H9 (cell line): ENCODE results near the gene CCDC88A. TPM values are rescaled to one million over a fixed set of nuclear protein-coding genes. Genes with fewer than 3 reads are reported as not detected.

Experiments used
- DNase-seq: peaks from one replicate; pipeline ENCODE4 v3.0.0-alpha.2; 2017
- H2AFZ ChIP-seq: one replicate; pipeline ENCODE4 v1.6.1; 2013; ENCODE audit warnings: mild to moderate bottlenecking, low read length, control low read depth, moderate library complexity
- H2AK5ac ChIP-seq: 2 replicates; pipeline ENCODE4 v1.6.1; 2013; ENCODE audit warnings: low read length, control low read depth, mixed read lengths; ENCODE audit not compliant: insufficient read length
- H2BK120ac ChIP-seq: one replicate; pipeline ENCODE4 v1.6.1; 2013; ENCODE audit warnings: low read depth, mild to moderate bottlenecking, low read length, control low read depth, inconsistent platforms; ENCODE audit not compliant: poor library complexity, severe bottlenecking
- H2BK12ac ChIP-seq: 2 replicates; pipeline ENCODE4 v1.6.1; 2013; ENCODE audit warnings: low read length, control low read depth, mixed read lengths, low read depth; ENCODE audit not compliant: insufficient read length
- H2BK15ac ChIP-seq: 2 replicates; pipeline ENCODE4 v1.6.1; 2013; ENCODE audit warnings: low read depth, low read length, control low read depth
- H2BK20ac ChIP-seq: one replicate; pipeline ENCODE4 v1.6.1; 2013; ENCODE audit warnings: low read depth, mild to moderate bottlenecking, low read length, control low read depth, inconsistent platforms; ENCODE audit not compliant: poor library complexity, severe bottlenecking
- H2BK5ac ChIP-seq: 2 replicates; pipeline ENCODE4 v1.6.1; 2013; ENCODE audit warnings: low read length, control low read depth, mixed read lengths; ENCODE audit not compliant: insufficient read length
- H3K14ac ChIP-seq: 2 replicates; pipeline ENCODE4 v1.6.1; 2013; ENCODE audit warnings: low read length, control low read depth; ENCODE audit not compliant: insufficient read depth
- H3K18ac ChIP-seq: 2 replicates; pipeline ENCODE4 v1.6.1; 2013; ENCODE audit warnings: low read depth, mild to moderate bottlenecking, mixed read lengths, low read length, control low read depth; ENCODE audit not compliant: insufficient read length
- H3K23ac ChIP-seq: 2 replicates; pipeline ENCODE4 v1.6.1; 2013; ENCODE audit warnings: low read length, control low read depth, mixed read lengths, low read depth; ENCODE audit not compliant: insufficient read length
- H3K23me2 ChIP-seq: 2 replicates; pipeline ENCODE4 v1.6.1; 2013; ENCODE audit warnings: low read depth, mild to moderate bottlenecking, mixed read lengths, low read length, control low read depth; ENCODE audit not compliant: insufficient read length, poor library complexity, severe bottlenecking
- H3K27ac ChIP-seq: 2 replicates; pipeline ENCODE4 v1.5.1; 2013; ENCODE audit warnings: low read length, control low read depth, mixed read lengths, low read depth; ENCODE audit not compliant: insufficient read length
- H3K27me3 ChIP-seq: 2 replicates; pipeline ENCODE4 v1.6.1; 2013; ENCODE audit warnings: low read length, control low read depth, inconsistent platforms; ENCODE audit not compliant: insufficient read depth
- H3K4ac ChIP-seq: 2 replicates; pipeline ENCODE4 v1.6.1; 2013; ENCODE audit warnings: low read depth, mild to moderate bottlenecking, control low read depth, inconsistent platforms, low read length, moderate library complexity
- H3K4me1 ChIP-seq: 2 replicates; pipeline ENCODE4 v1.6.1; 2013; ENCODE audit warnings: low read length, control low read depth, inconsistent platforms; ENCODE audit not compliant: insufficient read depth
- H3K4me2 ChIP-seq: 2 replicates; pipeline ENCODE4 v1.6.1; 2013; ENCODE audit warnings: low read length, control low read depth, mixed read lengths; ENCODE audit not compliant: insufficient read length, insufficient read depth
- H3K56ac ChIP-seq: 2 replicates; pipeline ENCODE4 v1.6.1; 2013; ENCODE audit warnings: low read depth, mild to moderate bottlenecking, mixed read lengths, low read length, control low read depth; ENCODE audit not compliant: insufficient read length
- H3K79me1 ChIP-seq: 2 replicates; pipeline ENCODE4 v1.6.1; 2013; ENCODE audit warnings: low read depth, mild to moderate bottlenecking, moderate library complexity, low read length, control low read depth, inconsistent platforms; ENCODE audit not compliant: insufficient read depth, poor library complexity, severe bottlenecking
- H3K79me2 ChIP-seq: 2 replicates; pipeline ENCODE4 v1.6.1; 2013; ENCODE audit warnings: low read length, control low read depth, inconsistent platforms; ENCODE audit not compliant: insufficient read depth
- H3K9ac ChIP-seq: 2 replicates; pipeline ENCODE4 v1.6.1; 2013; ENCODE audit warnings: low read length, control low read depth, mixed read lengths; ENCODE audit not compliant: insufficient read length; ENCODE audit errors: extremely low read depth
- H3K9me3 ChIP-seq: one replicate; pipeline ENCODE4 v1.6.1; 2013; ENCODE audit warnings: low read depth, low read length, inconsistent platforms; ENCODE audit not compliant: control insufficient read depth
- H3T11ph ChIP-seq: one replicate; pipeline ENCODE4 v1.6.1; 2013; ENCODE audit warnings: mild to moderate bottlenecking, low read length, control low read depth, inconsistent platforms
- H4K20me1 ChIP-seq: one replicate; pipeline ENCODE4 v1.6.1; 2013; ENCODE audit not compliant: control insufficient read depth, insufficient read length, insufficient read depth
- H4K5ac ChIP-seq: 2 replicates; pipeline ENCODE4 v1.6.1; 2013; ENCODE audit warnings: low read depth, mild to moderate bottlenecking, mixed read lengths, low read length, control low read depth; ENCODE audit not compliant: insufficient read length
- H4K8ac ChIP-seq: replicated peaks from 2 replicates; pipeline ENCODE4 v1.6.1; 2013; ENCODE audit warnings: low read length, control low read depth, mixed read lengths, low read depth; ENCODE audit not compliant: insufficient read length
- H4K91ac ChIP-seq: 2 replicates; pipeline ENCODE4 v1.6.1; 2013; ENCODE audit warnings: low read depth, mild to moderate bottlenecking, moderate library complexity, mixed read lengths, low read length, control low read depth; ENCODE audit not compliant: insufficient read length
- H3K27ac Mint-ChIP-seq, 3 experiments: 2 replicates in 2 of 3; 3 replicates in 1 of 3; pipeline ENCODE4 v1.8.0; 2020 to 2021; ENCODE audit warnings: mixed read lengths in 3 of 3, mild to moderate bottlenecking in 1 of 3, moderate library complexity in 1 of 3
- H3K27me3 Mint-ChIP-seq: 2 replicates; pipeline ENCODE4 v1.8.0; 2021; ENCODE audit warnings: low read depth, mild to moderate bottlenecking, moderate library complexity, mixed read lengths
- H3K36me3 Mint-ChIP-seq, 3 experiments: 2 replicates in 2 of 3; 3 replicates in 1 of 3; pipeline ENCODE4 v1.8.0; 2020 to 2021; ENCODE audit warnings: low read depth in 3 of 3, mixed read lengths in 3 of 3; ENCODE audit not compliant: insufficient read depth in 1 of 3
- H3K4me1 Mint-ChIP-seq, 2 experiments: 2 replicates each; pipeline ENCODE4 v1.8.0; 2020; ENCODE audit warnings: mixed read lengths in 2 of 2
- H3K4me3 Mint-ChIP-seq, 2 experiments: 2 replicates in 1 of 2; 3 replicates in 1 of 2; pipeline ENCODE4 v1.8.0; 2020 to 2021; ENCODE audit warnings: mild to moderate bottlenecking in 2 of 2, mixed read lengths in 2 of 2, moderate library complexity in 1 of 2
- H3K9me3 Mint-ChIP-seq, 2 experiments: 2 replicates in 1 of 2; 3 replicates in 1 of 2; pipeline ENCODE4 v1.8.0; 2020; ENCODE audit warnings: mild to moderate bottlenecking in 2 of 2, mixed read lengths in 2 of 2, moderate library complexity in 1 of 2
- CTCF ChIP-seq: fragments of 200-600 bp; sonication (generic); conservative IDR thresholded peaks from 3 replicates; pipeline ENCODE4 v1.8.0; 2021; ENCODE audit warnings: antibody characterized with exemption, mild to moderate bottlenecking
- total RNA-seq: library from RNA; stranded (reverse); gene quantifications from 2 replicates; pipeline ENCODE4 v1.2.1, GENCODE V29; 2021

Gene CCDC88A
- total RNA-seq, 1 experiment from 2014 or later, result 91.8 TPM

GRCh38 chr2:55296393-55296792, 123.3 kb downstream of the CCDC88A start:
- no peak overlapping the region for H2BK20ac ChIP-seq
- H4K8ac ChIP-seq, result no peak overlapping the region
- no peak overlapping the region for H2BK12ac ChIP-seq
- H3K79me1 ChIP-seq, result no peaks in the 10 kb centered on the region
- no peaks in the 10 kb centered on the region for H3K4me1 ChIP-seq
- no peak overlapping the region for H3K4ac ChIP-seq
- H3K9ac ChIP-seq, result no peak overlapping the region
- Mint-ChIP-seq H3K4me1 (no peaks in the 10 kb centered on the region), H3K36me3 (peaks cover 15 to 38% (median 34%) of the 10 kb centered on the region in 3 experiments), H3K27me3 (no peaks in the 10 kb centered on the region), H3K27ac (no peak overlapping the region), H3K9me3 (no peaks in the 10 kb centered on the region), H3K4me3 (no peak overlapping the region)
- no peaks in the 10 kb centered on the region for H3K23me2 ChIP-seq
- no peak overlapping the region for H2BK15ac ChIP-seq
- no peak overlapping the region for H4K5ac ChIP-seq
- DNase-seq, result no peak
- H3T11ph ChIP-seq, result no peak overlapping the region
- no peak overlapping the region for H3K23ac ChIP-seq
- H3K14ac ChIP-seq, result no peak overlapping the region
- no peak overlapping the region for H2BK120ac ChIP-seq
- no peaks in the 10 kb centered on the region for H3K79me2 ChIP-seq
- no peak overlapping the region for H2BK5ac ChIP-seq
- H4K91ac ChIP-seq, result no peak overlapping the region
- no peak overlapping the region for H3K56ac ChIP-seq
- H3K27me3 ChIP-seq, result no peaks in the 10 kb centered on the region
- no peaks in the 10 kb centered on the region for H3K9me3 ChIP-seq
- no peak overlapping the region for H3K4me2 ChIP-seq
- TF ChIP-seq CTCF, result no peak
- H2AFZ ChIP-seq, result no peak overlapping the region
- H3K27ac ChIP-seq, result no peak overlapping the region
- H4K20me1 ChIP-seq, result no peaks in the 10 kb centered on the region
- no peak overlapping the region for H3K18ac ChIP-seq
- H2AK5ac ChIP-seq, result no peak overlapping the region
